AG04449 (cell line): ENCODE measurements around the gene LIPN.

Experiments used
- CTCF ChIA-PET: fragments of 350-600 bp; formaldehyde crosslinking; extraction: SDS; loops from one replicate; lab custom pipeline; 2021; ENCODE audit warnings: antibody characterized with exemption; lab: Yijun Ruan, JAX
- POLR2A ChIA-PET: fragments of 400-600, 350-600 bp; formaldehyde crosslinking; extraction: SDS; loops from one replicate; lab custom pipeline; 2020; ENCODE audit warnings: antibody characterized with exemption, inconsistent platforms; lab: Yijun Ruan, JAX
- DNase-seq: peaks from one replicate; pipeline ENCODE4 v3.0.0-alpha.2; 2010; ENCODE audit warnings: low read depth, low spot score
- H3K4me3 ChIP-seq: 2 replicates; pipeline ENCODE4 v1.5.1; 2011; ENCODE audit warnings: low read depth, mild to moderate bottlenecking, control low read depth, low read length
- CTCF ChIP-seq: IDR thresholded peaks from one replicate; pipeline ENCODE4 v1.5.1; 2011; ENCODE audit warnings: mild to moderate bottlenecking, moderate library complexity, low read length, control low read depth, inconsistent platforms; ENCODE audit not compliant: insufficient read depth; ENCODE audit errors: missing control alignments

Gene LIPN

GRCh38 chr10:88794731-88795130 lies 34.9 kb downstream of the LIPN start:
- no peak for DNase-seq
- ChIA-PET CTCF (interaction anchor here (0.9 to 2.6 kb wide), 7 partner anchors 10 to 229 kb away, joined by 3 to 13 read pairs (median 4); no protein-coding TSS in a partner anchor), POLR2A (no interaction called here)
- H3K4me3 ChIP-seq, result no peak overlapping the region
- TF ChIP-seq CTCF, result no peak

DNA sequence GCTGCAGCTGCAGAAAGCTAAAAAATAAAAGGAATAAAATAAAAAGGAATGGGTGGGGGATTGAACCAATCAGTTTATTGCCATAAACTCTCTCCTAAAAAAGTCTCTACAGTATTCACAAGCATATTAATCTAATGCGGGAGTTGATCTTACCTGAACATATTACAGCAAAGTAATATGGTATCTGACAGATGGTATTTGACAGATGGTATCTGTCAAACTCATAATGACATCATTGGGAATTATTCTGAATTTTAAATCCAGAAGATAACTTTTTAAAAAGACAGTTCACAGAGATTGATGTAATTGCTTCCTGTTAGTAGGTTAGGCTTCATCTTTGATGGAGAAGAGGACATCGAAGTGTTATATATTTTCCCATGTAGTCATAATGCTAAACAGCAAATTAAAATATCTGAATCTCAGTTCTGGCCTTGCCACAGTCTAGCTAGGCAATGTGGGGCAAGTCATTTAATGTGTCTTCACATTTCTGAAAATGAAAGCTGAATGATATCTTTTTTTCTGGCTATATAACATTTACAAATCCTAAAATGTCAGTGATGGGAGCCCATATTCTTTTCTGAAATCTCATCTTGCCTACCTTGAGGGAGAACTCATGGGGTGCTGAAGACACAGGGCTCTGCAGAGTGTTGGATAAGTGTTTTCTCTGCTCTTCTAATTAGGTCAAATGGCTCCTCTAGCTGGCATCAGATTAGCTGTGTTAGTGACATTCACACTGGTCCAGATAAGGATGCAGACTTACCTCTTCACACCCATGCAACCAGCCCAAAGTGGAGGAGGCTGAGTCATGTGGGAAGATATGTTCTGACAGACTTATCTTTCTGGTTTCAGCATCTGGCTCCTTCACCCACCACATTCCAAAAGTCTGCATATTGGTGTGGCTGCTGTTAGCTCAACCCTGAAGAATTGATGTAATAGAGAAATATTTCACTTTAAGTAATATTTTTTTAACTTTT lies 40.6 kb downstream of the LIPN start:
- POLR2A ChIA-PET, result no interaction called here
- H3K4me3 ChIP-seq, result no peak overlapping the region
- DNase-seq, result peak; percentile 49
- CTCF ChIA-PET, result interaction anchor here (1.7 to 4.3 kb wide), 4 partner anchors 9 to 235 kb away, joined by 4 to 26 read pairs (median 12); no protein-coding TSS in a partner anchor
- TF ChIP-seq CTCF, result no peak

GRCh38 chr10:88802523-88803285 lies 42.9 kb downstream of the LIPN start, which contains the start of gene LIPM:
Gene LIPM, plus strand, starts transcription at chr10:88802730. Its CDS starts 167 bp downstream, at chr10:88802897.
- no peak within 1 kb of the TSS for H3K4me3 ChIP-seq
- CTCF ChIA-PET, result interaction anchor here (1.2 to 1.7 kb wide), 4 partner anchors 10 to 237 kb away, joined by 3 to 5 read pairs (median 4); no protein-coding TSS in a partner anchor
- POLR2A ChIA-PET, result no interaction called here
- no peak for DNase-seq
- no peak for TF ChIP-seq CTCF

- TF ChIP-seq CTCF, result no peak
- DNase-seq, result no peak
- CTCF ChIA-PET, result interaction anchor here (1.2 to 2.0 kb wide), 6 partner anchors 9 to 238 kb away, joined by 3 to 5 read pairs (median 4); no protein-coding TSS in a partner anchor
- H3K4me3 ChIP-seq, result no peak overlapping the region
- POLR2A ChIA-PET, result no interaction called here
Observed at GRCh38 chr10:88803641-88804040, 43.8 kb downstream of the LIPN start.

GRCh38 chr10:88804083-88804812 lies 44.4 kb downstream of the LIPN start:
- TF ChIP-seq CTCF, result no peak
- POLR2A ChIA-PET, result interaction anchor here (0.6 kb wide), 1 partner anchor 117 kb away, joined by 3 read pairs; no protein-coding TSS in a partner anchor
- CTCF ChIA-PET, result interaction anchor here (0.9 to 2.0 kb wide), 10 partner anchors 8 to 239 kb away, joined by 3 to 9 read pairs (median 4); no protein-coding TSS in a partner anchor
- H3K4me3 ChIP-seq, result no peak overlapping the region
- no peak for DNase-seq
